T-helper 2 cell treated with Interferon-gamma antibody and Interleukin-4, amounts not matched to agents 100 ng/mL and 5 ng/mL, for 36 hours (primary cell): ENCODE results near the gene CD99L2. TPM values are rescaled to one million over a fixed set of nuclear protein-coding genes. Genes with fewer than 3 reads are reported as not detected.

ENCODE experiments used
- total RNA-seq: library from RNA; stranded (reverse); gene quantifications from 2 replicates; pipeline ENCODE4 v1.2.3, GENCODE V29; 2022

The CD99L2 gene
- total RNA-seq, 1 donor from 2014 or later, result 13.0 TPM

Other genes starting within 250 kb of the CD99L2 start
- 39.9 and 46.2 TPM in 2 replicates for gene MTMR1, start 205.3 kb downstream of the CD99L2 start, total RNA-seq
- gene HMGB3, start 84.7 kb upstream of the CD99L2 start, total RNA-seq, result 42.5 and 49.6 TPM in 2 replicates